GM18505 (cell line): ENCODE data around the gene ZNF837.

Source experiments
- ATAC-seq: cut with Tn5 transposase; IDR thresholded peaks from one replicate; pipeline ENCODE4 v1.9.1; 2021; ENCODE audit not compliant: unreplicated experiment
- POLR2A ChIP-seq: IDR thresholded peaks from 4 replicates; pipeline ENCODE4 v1.6.1; 2011; ENCODE audit warnings: borderline replicate concordance; ENCODE audit not compliant: insufficient read depth, insufficient read length; ENCODE audit errors: extremely low read depth

Gene ZNF837

DNA sequence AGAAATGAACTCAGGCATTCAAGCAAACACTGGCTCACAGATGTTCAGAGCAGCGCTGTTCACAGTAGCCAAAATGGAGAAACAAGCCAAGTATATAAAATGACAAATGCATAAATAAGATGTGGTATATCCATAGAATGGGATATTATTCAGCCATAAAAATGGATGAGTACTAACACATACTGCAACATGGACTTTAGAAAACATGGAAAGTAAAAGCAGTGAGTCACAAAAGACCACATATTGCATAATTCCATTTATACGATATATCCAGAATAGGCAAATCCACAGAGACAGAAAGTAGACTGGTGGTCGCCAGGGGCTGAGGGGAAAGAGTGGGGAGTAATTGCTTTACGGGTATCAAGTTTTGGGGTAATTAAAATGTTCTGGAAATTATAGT is 6.6 kb downstream of the ZNF837 start:
- no peak for ATAC-seq
- no peak for TF ChIP-seq POLR2A

- no peak for TF ChIP-seq POLR2A
- no peak for ATAC-seq
Observed at GRCh38 chr19:58372311-58373133, 8.3 kb downstream of the ZNF837 start.

DNA sequence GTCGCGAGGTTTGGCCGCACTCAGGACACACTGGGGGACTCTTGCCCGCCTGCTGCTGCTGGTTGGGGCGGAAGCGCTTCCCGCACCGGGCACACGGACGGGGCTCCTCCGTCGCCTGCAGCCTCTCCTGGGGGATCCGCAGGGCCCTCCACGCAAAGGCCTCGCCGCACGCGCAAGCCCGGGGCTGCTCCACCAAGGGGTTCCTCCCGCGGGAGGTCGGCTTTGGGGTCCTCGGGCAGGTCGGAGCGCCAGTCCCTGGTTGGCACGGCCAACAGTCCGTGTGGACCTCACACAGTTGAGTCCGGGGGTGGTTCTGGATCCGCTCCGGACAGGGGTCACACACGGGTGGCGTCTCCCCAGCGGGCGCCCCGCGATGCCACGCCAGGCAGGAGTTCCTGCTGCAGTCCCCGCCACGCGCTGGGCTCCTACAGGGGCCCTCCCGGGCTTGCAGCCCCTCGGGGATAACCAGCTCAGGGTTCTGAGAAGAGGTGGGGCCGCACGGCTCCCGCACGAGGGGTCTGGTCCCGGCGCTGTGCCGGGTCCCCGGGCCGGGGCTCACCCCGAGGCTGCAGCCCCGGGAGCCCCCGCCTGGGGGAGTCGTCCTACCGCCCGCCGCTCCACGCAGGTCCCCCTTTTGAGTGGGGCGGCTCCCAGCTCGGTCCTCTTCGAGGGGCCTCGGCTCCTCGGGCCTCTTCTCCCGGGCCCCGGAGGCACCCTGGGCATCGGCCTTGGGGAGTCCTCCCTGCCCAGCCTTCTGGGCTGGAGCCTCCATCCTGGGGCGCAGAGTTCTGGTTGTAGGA is 12.1 kb downstream of the ZNF837 start:
- TF ChIP-seq POLR2A: no peak
- no peak for ATAC-seq

DNA sequence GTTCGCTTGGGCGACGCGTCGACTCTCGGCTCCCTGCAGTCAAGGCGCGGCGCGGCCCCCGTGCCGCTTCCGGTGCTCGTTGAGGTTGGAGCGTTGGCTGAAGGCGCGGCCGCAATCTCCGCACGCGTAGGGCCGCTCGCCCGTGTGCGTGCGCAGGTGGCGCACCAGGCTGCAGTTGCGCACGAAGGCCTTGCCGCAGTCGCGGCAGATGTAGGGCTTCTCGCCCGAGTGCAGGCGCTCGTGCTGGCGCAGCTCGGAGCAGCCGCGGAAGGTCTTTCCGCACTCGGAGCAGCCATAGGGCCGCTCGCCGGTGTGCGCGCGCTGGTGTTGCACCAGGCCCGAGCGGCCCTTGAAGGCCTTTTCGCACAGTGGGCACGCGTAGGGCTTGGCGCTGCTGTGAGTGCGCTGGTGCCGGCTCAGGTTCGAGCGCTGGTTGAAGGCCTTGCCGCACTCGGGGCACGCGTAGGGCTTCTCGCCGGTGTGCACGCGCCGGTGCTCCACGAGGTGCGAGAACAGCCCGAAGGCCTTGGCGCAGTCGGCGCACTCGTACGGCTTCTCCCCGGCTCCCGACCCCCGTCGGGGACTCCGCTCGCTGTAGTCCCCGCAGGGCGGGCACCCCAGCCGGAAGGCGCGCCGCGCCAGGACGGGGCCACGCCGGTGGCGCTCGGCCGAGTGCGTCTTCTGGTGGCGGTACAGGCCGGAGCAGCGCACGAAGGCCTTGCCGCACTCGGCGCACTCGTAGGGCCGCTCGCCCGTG is 13.0 kb downstream of the ZNF837 start:
- TF ChIP-seq POLR2A: no peak
- ATAC-seq: no peak

DNA sequence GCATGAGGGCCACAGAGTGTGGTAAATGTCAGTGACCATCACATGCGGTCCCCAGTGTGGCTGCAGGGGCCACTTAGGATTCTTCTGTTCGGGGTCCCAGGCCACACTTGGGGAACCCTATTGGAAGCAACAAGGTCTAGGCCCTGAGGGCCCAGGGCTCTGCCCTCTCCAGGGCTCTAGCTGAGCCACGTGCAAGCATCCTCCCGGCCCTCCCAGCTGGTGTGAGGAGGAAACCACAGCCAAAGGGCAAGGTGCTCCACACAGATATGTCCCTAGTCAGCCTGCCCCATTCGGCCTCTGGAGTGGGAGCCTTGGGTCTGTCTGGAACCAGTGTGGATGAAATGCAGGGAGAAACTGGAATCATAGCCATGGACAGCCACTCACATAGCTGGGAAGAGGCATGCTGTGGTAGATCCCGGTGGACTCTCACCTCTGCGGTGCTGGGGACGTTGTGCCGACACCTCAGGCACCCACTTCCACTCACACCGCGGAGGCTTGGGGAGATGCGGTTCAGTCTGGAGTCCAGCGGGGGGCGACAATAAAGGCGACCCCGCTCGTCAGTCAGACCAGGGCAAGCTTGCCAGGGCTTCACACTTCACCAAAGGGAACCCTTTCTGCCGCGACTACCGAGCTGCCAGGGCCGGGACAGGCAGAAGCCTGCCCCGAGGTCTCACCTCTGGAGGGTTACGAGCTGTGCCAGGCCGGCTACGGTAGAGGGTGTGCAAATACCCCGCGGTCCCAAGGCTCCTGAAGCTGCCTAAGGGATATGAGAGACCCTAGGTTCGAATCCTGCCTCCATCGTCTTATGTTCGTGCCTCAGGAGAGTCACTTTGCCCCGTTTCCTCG is 14.0 kb downstream of the ZNF837 start:
- ATAC-seq: no peak
- no peak for TF ChIP-seq POLR2A

DNA sequence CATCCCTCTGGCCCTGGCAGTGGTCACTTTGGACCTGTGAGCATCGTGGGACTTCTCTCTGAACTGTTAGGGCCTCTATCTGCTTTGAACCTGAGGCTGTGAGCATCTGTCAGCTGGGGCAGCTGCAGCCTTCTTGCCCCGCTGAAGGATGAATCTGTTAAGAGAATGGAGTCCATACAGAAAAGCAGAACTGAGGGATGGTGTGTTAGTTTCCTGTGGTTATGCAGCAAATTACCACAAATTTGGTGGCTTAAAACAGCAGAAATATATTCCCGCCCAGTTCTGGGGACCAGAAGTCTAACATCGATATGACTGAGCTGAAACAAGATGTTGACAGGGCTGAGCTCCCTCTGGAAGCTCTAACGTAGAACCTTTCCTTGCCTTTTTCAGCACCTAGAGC is 16.7 kb downstream of the ZNF837 start:
- no peak for TF ChIP-seq POLR2A
- ATAC-seq: no peak

GRCh38 chr19:58362272-58362994 is 18.4 kb downstream of the ZNF837 start, which contains the start of gene ZNF497:
TSS of gene ZNF497 (minus strand) at chr19:58362751. CDS start at chr19:58357635, 5,116 bp downstream.
- TF ChIP-seq POLR2A: peak; percentile 87
- peak; percentile 86 for ATAC-seq

GRCh38 chr19:58361900-58362271 is 18.9 kb downstream of the ZNF837 start:
- no peak for TF ChIP-seq POLR2A
- ATAC-seq: peak; percentile 3

- no peak for TF ChIP-seq POLR2A
- no peak for ATAC-seq
Observed at GRCh38 chr19:58357481-58358145, 23.2 kb downstream of the ZNF837 start.

DNA sequence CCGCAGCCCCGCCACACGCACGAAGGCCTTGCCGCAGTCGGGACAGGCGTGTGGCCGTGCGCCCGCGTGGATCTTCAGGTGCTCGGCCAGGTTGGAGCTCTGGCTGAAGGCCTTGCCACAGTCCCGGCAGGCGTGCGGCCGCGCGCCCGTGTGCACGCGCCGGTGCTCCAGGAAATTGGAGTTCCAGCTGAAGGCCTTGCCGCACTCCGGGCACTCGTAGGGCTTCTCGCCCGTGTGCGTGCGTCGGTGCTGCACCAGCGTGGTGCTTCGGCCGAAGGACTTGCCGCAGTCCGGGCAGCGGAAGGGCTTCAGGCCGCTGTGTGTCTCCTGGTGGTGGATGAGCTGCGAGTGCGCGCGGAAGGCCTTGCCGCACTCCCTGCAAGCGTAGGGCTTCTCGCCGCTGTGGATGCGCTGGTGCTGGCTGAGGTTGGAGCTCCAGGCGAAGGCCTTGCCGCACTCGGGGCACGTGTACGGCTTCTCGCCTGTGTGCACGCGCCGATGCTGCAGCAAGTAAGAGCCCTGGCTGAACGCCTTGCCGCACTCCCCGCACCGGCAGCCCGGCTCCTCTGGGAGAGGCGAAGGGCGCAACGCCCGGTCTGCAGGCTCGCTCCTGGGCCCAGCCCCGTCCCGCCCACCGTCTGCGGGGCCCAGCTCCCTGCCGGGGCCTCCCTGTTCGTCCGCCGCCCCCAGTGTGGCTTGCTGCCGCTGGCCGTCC is 23.9 kb downstream of the ZNF837 start:
- TF ChIP-seq POLR2A: no peak
- no peak for ATAC-seq
